ENCODE results near the gene MED26. TPM values are rescaled to one million over a fixed set of nuclear protein-coding genes. Genes with fewer than 3 reads are reported as not detected.

MED26 gene
- total and polyA plus RNA-seq, 2 experiments from 2014 or later: 7.4 to 15.4 TPM

DNA sequence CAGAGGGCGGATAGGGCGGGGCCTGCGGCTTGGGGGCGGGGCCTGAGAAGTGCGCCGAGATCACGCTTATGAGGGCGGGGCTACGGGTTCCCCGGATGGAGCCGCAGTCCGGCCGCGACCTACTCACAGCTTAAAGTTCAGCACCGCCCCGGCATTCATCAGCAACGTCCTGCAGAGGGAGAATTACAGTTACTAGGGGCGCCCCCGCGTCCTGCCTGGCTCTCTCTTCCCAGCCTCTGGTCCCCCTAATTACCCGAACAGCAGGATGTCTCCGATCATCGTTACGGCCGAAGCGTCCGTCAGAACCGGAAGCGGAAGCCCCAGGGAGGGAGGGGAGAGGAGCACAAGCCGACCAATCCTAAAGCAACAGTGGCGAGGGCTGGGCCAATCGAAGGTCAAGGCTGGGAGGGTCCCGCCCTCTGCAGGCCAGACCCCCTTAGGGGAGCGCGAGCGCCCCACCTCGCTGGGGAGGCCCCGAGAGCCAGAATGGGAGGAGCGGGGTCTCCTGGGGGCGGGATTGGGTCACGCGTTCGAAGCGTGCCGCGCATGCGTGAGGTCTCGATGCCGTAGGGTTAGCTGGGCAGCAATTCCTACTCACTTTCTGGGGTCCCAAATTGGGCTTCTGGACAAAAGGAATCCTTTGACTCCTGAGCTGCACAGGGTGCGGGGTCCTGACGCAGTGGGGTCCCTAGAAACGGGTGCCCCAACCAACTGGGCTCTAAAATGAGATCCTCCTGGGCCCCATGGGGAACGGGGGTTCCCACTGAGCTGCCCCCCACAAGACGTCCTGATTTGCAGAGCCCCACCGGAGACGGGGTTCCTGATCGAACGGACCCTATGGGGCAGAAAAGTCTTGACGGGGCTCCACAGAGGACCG is 32.1 kb upstream of the MED26 start, which contains the start of gene SMIM7 (continued):
- TF ChIP-seq, protein P1, sequence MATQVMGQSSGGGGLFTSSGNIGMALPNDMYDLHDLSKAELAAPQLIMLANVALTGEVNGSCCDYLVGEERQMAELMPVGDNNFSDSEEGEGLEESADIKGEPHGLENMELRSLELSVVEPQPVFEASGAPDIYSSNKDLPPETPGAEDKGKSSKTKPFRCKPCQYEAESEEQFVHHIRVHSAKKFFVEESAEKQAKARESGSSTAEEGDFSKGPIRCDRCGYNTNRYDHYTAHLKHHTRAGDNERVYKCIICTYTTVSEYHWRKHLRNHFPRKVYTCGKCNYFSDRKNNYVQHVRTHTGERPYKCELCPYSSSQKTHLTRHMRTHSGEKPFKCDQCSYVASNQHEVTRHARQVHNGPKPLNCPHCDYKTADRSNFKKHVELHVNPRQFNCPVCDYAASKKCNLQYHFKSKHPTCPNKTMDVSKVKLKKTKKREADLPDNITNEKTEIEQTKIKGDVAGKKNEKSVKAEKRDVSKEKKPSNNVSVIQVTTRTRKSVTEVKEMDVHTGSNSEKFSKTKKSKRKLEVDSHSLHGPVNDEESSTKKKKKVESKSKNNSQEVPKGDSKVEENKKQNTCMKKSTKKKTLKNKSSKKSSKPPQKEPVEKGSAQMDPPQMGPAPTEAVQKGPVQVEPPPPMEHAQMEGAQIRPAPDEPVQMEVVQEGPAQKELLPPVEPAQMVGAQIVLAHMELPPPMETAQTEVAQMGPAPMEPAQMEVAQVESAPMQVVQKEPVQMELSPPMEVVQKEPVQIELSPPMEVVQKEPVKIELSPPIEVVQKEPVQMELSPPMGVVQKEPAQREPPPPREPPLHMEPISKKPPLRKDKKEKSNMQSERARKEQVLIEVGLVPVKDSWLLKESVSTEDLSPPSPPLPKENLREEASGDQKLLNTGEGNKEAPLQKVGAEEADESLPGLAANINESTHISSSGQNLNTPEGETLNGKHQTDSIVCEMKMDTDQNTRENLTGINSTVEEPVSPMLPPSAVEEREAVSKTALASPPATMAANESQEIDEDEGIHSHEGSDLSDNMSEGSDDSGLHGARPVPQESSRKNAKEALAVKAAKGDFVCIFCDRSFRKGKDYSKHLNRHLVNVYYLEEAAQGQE (IDR thresholded peaks at IDR 0.05; ENCODE audit: unreplicated experiment): no peak
- TF ChIP-seq NANOG (IDR thresholded peaks at IDR 0.05; ENCODE audit: borderline replicate concordance): no peak
- no peak for TF ChIP-seq ZNF331 (CRISPR knock-in tag; IDR thresholded peaks at IDR 0.05; ENCODE audit: low read depth)
- TF ChIP-seq JUNB (IDR thresholded peaks at IDR 0.05; ENCODE audit: unreplicated experiment): no peak
- no peak for TF ChIP-seq CREB1 (CRISPR knock-in tag; IDR thresholded peaks at IDR 0.05; ENCODE audit: low read depth)
- TF ChIP-seq EZH2 (IDR thresholded peaks at IDR 0.05; ENCODE audit: low read depth, unreplicated experiment): no peak
- no peak for TF ChIP-seq ZNF114 (CRISPR knock-in tag; IDR thresholded peaks at IDR 0.05)
- no peak for TF ChIP-seq EZH2phosphoT487 (IDR thresholded peaks at IDR 0.05; ENCODE audit: unreplicated experiment)
- TF ChIP-seq STAT1 (IDR thresholded peaks at IDR 0.05; ENCODE audit: unreplicated experiment): no peak
- TF ChIP-seq, protein P2, sequence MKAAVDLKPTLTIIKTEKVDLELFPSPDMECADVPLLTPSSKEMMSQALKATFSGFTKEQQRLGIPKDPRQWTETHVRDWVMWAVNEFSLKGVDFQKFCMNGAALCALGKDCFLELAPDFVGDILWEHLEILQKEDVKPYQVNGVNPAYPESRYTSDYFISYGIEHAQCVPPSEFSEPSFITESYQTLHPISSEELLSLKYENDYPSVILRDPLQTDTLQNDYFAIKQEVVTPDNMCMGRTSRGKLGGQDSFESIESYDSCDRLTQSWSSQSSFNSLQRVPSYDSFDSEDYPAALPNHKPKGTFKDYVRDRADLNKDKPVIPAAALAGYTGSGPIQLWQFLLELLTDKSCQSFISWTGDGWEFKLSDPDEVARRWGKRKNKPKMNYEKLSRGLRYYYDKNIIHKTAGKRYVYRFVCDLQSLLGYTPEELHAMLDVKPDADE (IDR thresholded peaks at IDR 0.05): peak; percentile 72

- Histone ChIP-seq H3K27me3 (ENCODE audit: insufficient read depth) (no peaks in the 10 kb centered on the region), H3K4me3 (peak overlapping the region; percentile 73), H3K27ac (ENCODE audit: low read depth) (peak overlapping the region; percentile 63; the same call in 1 of the 2 replicates), H3K9me2 (ENCODE audit: insufficient read depth) (no peaks in the 10 kb centered on the region), H3K4me2 (peak overlapping the region; percentile 98), H3K36me3 (ENCODE audit: insufficient read depth) (peaks cover 18% of the 10 kb centered on the region), H4K20me1 (replicated peaks; ENCODE audit: insufficient read depth) (peaks cover 28% of the 10 kb centered on the region), H3K79me2 (replicated peaks; ENCODE audit: insufficient read depth) (peaks cover 71% of the 10 kb centered on the region), H3F3A (replicated peaks; ENCODE audit: low read depth) (0 out of 2 replicates have a peak, but pooled peaks cover 3% of the 10 kb centered on the region), H3K4me1 (ENCODE audit: insufficient read depth) (peaks cover 13% of the 10 kb centered on the region), H2AFZ (no peak overlapping the region)
- peak overlapping the region; percentile 98 for H3K4me3 Mint-ChIP-seq
- peaks cover 45% of the 10 kb centered on the region for H3K36me3 Mint-ChIP-seq (ENCODE audit: low read depth)
- peak overlapping the region; percentile 100 for H3K27ac Mint-ChIP-seq
- H3K4me1 Mint-ChIP-seq: peaks cover 8% of the 10 kb centered on the region; the same call in 2 of the 3 replicates
- ATAC-seq (no peak), DNase-seq (ENCODE audit: low spot score) (no peak)
- H3K9me3 Mint-ChIP-seq: no peaks in the 10 kb centered on the region
- H3K27me3 Mint-ChIP-seq (ENCODE audit: insufficient read depth, low read depth, poor library complexity): peaks cover 15% of the 10 kb centered on the region
- TF ChIP-seq NANOG (IDR thresholded peaks at IDR 0.05; ENCODE audit: borderline replicate concordance) (no peak), EZH2phosphoT487 (IDR thresholded peaks at IDR 0.05; ENCODE audit: unreplicated experiment) (no peak), CREB1 (CRISPR knock-in tag; IDR thresholded peaks at IDR 0.05; ENCODE audit: low read depth) (no peak), JUNB (IDR thresholded peaks at IDR 0.05; ENCODE audit: unreplicated experiment) (no peak)
- TF ChIP-seq, protein P1 (IDR thresholded peaks at IDR 0.05; ENCODE audit: unreplicated experiment): no peak
Observed at GRCh38 chr19:16659464-16659831, 31.4 kb upstream of the MED26 start.
